PFSK-1 (cell line): Measurements from ENCODE around the gene FBLN1.

Experiments
- FOXP2 ChIP-seq: optimal IDR thresholded peaks from 2 replicates; pipeline ENCODE3; 2011; ENCODE audit warnings: borderline replicate concordance, control low read depth, inconsistent platforms; ENCODE audit not compliant: insufficient read depth; ENCODE audit errors: extremely low read length, extremely low read depth
- POLR2AphosphoS5 ChIP-seq: IDR thresholded peaks from 2 replicates; pipeline ENCODE4 v1.6.1; 2012; ENCODE audit warnings: low read depth, mild to moderate bottlenecking, control low read depth, low read length, moderate library complexity
- SIN3A ChIP-seq: IDR thresholded peaks from 2 replicates; pipeline ENCODE4 v1.6.1; 2012; ENCODE audit warnings: mild to moderate bottlenecking, low read length, moderate library complexity, borderline replicate concordance; ENCODE audit not compliant: insufficient read depth
- TAF1 ChIP-seq: IDR thresholded peaks from 2 replicates; pipeline ENCODE4 v1.6.1; 2012; ENCODE audit warnings: low read length, control low read depth, borderline replicate concordance; ENCODE audit not compliant: insufficient read depth
- TF ChIP-seq, protein P1 (sequence below), 2 experiments: IDR thresholded peaks; 2 replicates each; pipeline versions ENCODE4 v1.6.1 to v1.8.0; 2011 to 2012; ENCODE audit warnings: low read depth in 2 of 2, low read length in 2 of 2, control low read depth in 1 of 2, inconsistent platforms in 1 of 2, mild to moderate bottlenecking in 1 of 2, moderate library complexity in 1 of 2; ENCODE audit not compliant: insufficient read depth in 1 of 2

The FBLN1 gene

DNA sequence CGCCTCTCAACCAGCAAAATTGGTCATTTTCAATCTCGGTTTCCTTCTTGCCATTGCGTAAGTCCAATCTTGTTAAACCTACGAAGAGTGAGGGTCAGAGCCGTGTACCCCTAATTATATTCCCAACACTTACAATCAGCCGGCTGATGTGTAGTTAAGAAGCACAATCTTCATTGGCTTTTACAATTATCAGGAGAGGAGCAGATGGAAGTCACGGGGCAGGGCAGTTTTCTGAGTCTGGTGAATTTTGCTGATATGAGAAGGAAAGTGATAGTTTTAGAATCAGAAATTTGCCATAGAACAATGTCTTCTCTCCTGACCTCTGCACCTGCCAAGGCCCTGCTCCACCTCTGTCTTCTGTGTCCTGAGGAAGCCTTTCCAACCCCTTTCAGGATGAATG lies 134.0 kb downstream of the FBLN1 start:
- no peak for TF ChIP-seq POLR2AphosphoS5

DNA sequence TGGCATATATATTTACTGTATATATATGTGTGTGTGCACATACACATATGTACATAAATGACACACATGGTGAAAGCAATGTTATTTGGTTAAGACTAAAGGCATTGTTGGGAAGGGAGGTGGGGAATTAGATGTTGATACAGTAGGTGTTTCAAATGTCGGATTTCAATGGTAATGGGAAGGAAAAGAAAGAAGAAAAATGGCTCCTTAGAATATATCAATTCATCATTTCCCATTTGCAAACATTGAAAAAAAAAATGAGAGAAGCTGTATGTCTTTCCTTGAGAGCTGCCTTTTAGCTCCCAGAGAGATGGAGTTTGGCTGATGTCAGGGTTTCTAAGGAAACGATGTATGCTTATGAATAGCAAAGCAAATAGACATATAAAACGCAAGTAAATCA lies 135.5 kb downstream of the FBLN1 start:
- TF ChIP-seq, protein P1, sequence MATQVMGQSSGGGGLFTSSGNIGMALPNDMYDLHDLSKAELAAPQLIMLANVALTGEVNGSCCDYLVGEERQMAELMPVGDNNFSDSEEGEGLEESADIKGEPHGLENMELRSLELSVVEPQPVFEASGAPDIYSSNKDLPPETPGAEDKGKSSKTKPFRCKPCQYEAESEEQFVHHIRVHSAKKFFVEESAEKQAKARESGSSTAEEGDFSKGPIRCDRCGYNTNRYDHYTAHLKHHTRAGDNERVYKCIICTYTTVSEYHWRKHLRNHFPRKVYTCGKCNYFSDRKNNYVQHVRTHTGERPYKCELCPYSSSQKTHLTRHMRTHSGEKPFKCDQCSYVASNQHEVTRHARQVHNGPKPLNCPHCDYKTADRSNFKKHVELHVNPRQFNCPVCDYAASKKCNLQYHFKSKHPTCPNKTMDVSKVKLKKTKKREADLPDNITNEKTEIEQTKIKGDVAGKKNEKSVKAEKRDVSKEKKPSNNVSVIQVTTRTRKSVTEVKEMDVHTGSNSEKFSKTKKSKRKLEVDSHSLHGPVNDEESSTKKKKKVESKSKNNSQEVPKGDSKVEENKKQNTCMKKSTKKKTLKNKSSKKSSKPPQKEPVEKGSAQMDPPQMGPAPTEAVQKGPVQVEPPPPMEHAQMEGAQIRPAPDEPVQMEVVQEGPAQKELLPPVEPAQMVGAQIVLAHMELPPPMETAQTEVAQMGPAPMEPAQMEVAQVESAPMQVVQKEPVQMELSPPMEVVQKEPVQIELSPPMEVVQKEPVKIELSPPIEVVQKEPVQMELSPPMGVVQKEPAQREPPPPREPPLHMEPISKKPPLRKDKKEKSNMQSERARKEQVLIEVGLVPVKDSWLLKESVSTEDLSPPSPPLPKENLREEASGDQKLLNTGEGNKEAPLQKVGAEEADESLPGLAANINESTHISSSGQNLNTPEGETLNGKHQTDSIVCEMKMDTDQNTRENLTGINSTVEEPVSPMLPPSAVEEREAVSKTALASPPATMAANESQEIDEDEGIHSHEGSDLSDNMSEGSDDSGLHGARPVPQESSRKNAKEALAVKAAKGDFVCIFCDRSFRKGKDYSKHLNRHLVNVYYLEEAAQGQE (IDR thresholded peaks at IDR 0.05; ENCODE audit: insufficient read depth in 1 of 2, low read depth in 2 of 2, low read length in 2 of 2), result no peak

DNA sequence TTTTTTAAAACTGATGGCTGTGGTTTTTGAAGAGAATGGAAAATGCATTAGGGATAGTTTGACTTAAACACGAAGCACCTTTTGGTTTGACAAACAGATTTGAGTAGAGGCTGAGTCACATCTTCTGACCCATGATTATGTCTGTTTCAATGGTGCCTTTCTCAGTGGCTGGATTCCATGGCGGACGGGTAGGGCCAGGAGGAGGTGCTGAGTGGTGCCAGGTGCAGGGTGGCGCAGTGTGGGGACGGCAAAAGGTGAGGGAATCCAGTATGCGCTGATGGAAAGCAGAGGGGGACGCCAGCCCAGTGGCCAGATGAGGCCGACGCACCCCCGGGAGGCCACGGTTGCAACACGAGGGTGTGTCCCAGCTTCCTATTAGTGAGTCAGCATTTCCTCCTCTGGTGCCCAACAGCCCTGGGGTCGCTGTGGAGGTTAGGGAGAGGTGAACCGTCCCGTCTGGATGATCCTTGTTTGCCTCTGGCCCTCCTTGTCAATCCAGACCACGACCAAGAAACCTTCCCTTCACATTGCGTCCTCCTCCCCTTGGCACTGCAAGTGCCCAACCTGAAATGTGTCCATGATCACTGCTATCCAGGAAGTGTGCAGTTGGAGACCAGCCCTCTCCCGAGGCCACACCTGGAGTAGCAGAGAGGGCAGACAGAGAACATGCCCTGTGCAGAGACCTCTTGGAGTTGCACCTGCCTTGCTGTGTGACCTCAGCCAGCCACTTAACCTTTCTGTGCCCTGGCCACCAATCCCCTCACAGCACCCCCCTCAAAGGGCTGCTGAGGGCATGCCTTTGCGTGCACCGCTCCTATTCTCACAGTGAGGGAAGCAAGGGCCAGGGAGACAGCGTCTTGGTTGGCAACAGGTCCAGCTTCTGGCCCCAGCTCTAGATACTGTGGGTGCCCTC lies 136.4 kb downstream of the FBLN1 start:
- no peak for TF ChIP-seq FOXP2

DNA sequence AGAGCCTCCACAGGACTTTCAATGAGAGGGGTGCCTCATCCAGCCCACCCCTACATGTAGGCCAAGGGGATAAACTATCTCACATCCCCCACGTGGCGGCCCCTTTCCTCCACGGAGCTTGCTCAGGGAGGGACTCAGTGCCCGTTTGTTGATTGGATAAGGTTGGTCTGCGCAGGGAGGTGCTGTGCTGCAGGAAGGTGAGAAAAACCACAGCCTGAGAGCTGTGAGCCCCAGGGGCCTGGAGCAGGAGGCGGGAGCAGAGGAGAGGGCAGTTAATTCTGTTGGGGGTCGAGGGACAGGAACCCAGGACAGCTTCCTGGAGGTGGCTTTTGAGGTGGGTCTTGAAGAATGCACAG lies 137.0 kb downstream of the FBLN1 start:
- TF ChIP-seq TAF1 (no peak), FOXP2 (no peak), SIN3A (no peak)
- TF ChIP-seq, protein P1 (IDR thresholded peaks at IDR 0.05; ENCODE audit: insufficient read depth in 1 of 2, low read depth in 2 of 2, low read length in 2 of 2), result no peak

DNA sequence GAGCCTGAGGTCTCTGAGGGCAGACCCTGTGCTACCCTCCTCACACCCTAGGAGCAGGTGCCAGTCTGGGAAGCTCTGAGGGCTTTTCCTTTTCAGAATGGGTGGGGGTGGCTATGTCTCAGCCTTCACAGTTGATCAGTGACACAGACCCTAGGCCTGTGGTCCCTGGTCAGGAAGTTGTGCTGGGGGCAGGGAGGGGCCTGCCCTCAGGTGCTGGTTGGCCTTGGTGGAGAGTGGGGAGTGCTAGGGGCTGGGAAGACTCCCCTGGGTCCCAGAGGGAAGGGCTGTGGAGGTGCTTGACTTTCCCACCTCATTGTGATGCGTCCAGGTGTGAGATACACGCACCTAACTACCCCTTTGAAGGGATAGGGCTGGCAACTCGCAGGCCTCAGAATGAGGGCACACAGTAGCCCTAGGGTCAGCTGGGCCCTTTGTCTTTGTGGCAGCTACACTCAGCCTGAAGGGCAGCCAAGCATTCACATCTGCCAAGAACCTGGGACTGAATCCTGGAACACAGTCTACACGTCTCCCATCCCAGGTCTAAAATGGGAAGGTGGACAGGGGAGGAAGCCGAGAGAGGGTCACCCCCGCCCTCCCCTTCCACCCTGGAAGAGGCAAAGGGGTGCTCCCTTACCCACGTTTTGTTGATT lies 137.7 kb downstream of the FBLN1 start:
- TF ChIP-seq, protein P1 (IDR thresholded peaks at IDR 0.05; ENCODE audit: insufficient read depth in 1 of 2, low read depth in 2 of 2, low read length in 2 of 2), result no peak
- no peak for TF ChIP-seq SIN3A
- TF ChIP-seq TAF1, result no peak
- no peak for TF ChIP-seq FOXP2
- TF ChIP-seq POLR2AphosphoS5, result no peak

DNA sequence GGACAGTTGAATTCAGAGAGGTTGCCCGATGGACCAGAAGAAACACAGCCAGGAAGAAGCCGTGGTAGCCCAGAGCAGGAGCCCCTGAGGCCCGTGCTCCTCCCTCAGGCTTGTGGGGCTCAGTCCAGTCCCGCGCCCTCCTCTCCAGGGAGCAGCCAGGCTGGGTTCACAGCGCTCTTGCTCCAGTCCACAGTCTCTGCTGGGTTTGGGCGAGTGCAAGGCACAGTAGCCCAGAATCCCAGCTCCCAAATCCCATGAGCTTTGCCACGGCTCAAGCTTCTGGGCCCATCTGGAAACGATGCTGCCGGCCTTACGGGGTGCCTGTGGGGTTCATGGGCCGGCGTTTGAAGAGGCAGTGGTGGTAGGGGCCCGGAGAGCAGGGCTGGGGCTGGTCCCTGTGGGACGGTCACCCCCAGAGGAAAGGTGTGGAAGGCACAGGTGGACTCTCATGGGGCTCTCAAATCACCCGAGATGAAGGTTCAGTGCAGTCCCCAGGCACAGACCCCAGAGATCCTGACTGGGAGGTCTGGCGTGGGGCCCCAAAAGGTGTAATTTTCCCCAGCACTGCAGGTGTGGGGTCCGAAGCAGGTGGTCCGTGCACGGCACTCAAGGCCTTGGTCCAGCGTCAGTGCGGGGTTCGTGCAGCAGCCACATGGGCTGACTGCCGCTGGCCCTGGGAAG lies 138.4 kb downstream of the FBLN1 start:
- TF ChIP-seq SIN3A, result no peak
- TF ChIP-seq TAF1, result no peak
- TF ChIP-seq POLR2AphosphoS5, result no peak
- TF ChIP-seq, protein P1 (IDR thresholded peaks at IDR 0.05; ENCODE audit: insufficient read depth in 1 of 2, low read depth in 2 of 2, low read length in 2 of 2), result no peak
- no peak for TF ChIP-seq FOXP2
